HG03520 (cell line): ENCODE results near the gene SMG5.

ENCODE experiments used
- ATAC-seq: cut with Tn5 transposase; IDR thresholded peaks from one replicate; pipeline ENCODE4 v1.9.1; 2021; ENCODE audit warnings: mild to moderate bottlenecking, moderate library complexity; ENCODE audit not compliant: unreplicated experiment

Gene SMG5

DNA sequence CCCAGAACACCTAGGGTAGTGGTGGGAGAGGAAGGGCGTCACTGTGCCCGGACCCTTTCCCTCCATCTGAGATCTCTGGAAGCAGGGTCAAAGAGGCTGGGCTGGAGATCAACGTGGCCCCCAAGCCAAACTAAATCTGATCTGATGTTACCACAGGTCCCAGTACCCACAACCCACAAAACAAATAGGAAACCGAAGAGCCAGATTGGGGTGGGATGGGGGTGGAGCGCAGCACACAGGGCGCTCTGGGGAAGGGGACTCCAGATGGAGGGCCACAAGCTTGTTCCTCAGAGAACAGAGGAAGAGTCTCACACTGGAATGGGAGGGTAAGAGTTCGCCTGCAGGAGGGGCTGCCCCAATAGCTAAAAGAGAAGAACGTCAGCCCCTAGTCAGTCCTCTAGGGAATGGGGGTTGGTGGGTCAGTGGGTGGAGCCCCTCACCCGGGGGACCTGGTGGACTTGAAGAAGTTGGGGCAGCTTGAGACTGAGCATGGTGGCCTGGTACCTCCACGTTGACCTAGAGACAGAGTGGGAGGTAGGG, 36.3 kb downstream of the SMG5 start:
- no peak for ATAC-seq

DNA sequence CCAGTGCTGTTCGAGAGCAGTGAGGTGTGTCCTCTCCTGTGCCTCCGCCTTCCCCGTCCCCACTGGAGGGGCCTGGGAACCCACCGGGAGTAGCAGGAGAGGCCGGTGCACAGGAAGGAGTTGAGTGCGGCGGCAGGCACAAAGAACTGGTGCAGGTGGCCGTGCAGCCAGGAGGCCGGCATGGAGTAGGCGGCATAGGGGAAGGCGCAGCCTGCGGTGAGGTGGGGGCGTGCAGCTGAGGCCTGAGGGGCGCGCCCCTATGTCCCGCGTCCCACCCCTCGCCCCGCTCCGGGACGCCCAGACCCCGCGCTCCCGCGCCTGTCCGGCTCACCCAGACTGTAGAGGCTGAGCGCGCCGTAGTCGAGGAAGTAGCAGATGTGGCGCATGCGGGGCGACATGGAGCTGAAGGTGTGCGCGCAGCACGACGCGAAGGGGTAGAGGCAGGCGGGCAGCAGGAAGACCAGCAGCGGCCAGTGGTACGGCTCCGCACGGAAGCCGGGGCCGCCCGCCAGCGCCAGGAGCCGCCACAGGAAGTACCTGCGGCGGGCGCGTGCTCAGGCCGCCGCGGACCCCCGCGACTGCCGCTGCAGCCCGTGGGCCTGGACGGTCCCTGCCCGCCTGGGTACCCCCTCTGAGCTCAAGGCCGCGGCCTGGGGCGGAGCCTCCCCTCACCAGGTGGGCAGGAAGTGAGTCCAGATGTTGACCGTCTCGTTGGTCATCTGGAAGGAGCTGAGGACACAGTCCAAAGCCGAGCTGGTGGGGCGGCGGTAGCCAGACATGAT, 37.0 kb downstream of the SMG5 start:
- ATAC-seq = no peak

DNA sequence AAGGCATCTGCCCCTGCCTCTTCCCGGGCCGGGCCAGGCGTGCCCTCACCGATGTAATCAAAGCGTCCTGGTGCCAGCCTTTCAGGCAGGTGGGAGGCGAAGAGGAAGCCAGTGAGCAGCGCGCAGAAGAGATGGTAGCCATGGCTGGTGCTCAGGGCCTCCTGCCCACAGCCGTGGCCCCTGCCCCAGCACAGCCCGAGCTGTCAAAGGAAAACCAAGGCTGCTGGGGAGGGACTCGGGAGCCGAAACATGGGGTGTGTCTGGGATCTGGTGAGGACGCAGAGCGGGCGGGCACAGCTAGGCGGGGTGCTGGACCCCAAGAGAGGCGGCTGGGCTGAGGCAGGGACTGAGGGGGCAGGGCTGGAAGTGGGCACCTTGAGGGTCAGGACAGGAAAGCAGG, 37.9 kb downstream of the SMG5 start:
- ATAC-seq = no peak

DNA sequence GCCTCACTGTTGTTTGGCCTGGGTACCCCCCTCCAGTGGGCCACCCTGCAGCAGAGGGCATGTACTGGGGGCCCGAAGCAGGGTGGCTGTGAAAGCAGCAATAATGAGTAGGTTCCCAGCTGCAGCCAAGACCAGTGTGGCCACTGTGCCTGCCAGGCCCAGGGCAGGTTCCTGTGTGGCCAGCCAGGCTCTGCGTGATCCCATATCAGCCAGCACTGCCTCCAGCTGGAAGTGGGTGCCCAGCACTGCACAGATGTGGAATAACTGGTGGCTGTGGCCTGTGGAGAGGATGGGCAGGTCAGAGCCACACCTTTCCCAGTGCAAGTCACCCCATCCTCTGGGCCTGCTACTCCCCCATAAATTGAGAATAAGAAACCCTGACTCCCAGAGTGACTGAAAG, 38.5 kb downstream of the SMG5 start:
- no peak for ATAC-seq

DNA sequence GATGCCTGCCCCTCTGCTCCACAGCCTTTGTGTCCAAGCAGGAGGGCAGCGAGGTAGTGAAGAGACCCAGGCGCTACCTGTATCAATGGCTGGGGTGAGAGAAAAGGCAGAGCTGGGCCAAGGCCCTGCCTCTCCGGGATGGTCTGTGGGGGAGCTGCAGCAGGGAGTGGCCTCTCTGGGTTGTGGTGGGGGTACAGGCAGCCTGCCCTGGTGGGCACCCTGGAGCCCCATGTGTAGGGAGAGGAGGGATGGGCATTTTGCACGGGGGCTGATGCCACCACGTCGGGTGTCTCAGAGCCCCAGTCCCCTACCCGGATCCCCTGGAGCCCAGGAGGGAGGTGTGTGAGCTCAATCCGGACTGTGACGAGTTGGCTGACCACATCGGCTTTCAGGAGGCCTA, 39.9 kb downstream of the SMG5 start:
- ATAC-seq = no peak

DNA sequence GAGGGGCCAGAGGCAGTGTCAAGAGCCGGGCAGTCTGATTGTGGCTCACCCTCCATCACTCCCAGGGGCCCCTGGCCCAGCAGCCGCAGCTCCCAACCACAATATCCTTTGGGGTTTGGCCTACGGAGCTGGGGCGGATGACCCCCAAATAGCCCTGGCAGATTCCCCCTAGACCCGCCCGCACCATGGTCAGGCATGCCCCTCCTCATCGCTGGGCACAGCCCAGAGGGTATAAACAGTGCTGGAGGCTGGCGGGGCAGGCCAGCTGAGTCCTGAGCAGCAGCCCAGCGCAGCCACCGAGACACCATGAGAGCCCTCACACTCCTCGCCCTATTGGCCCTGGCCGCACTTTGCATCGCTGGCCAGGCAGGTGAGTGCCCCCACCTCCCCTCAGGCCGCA, 40.7 kb downstream of the SMG5 start, which contains the start of gene BGLAP:
BGLAP (plus strand) TSS at position 259 of the 400 bp plus-strand sequence; CDS start at position 307, 48 bp downstream.
- no peak for ATAC-seq

DNA sequence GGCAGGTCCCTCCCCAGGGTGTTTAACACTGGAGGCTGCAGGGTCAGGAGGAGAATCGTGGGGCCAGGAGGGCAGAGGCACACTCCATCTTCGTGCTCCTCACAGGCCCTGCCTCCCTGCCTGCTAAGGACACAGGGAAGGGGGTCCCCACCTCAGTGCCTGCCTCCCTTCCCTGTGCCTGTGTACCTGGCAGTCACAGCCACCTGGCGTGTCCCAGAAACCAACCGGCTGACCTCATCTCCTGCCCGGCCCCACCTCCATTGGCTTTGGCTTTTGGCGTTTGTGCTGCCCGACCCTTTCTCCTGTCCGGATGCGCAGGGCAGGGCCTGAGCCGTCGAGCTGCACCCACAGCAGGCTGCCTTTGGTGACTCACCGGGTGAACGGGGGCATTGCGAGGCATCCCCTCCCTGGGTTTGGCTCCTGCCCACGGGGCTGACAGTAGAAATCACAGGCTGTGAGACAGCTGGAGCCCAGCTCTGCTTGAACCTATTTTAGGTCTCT, 41.3 kb downstream of the SMG5 start:
- ATAC-seq = no peak

DNA sequence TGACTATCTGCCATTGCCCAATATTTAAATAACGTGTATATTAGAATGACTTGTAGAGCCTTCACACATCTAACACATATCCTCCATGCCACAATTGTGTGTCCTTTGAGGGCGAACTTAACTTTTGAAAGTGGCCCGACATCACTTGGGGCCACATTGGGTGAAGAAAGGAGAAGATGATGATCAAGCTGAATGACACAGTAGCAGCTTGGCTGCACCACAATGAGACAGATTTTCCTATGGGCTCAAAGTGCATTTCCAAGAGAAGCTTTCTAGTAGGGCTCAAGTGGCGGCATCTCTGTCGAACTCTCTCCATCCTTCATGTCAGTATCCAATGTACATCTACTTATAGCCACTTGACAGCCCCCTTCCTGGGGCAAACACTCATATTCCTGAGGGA, 44.4 kb downstream of the SMG5 start:
- no peak for ATAC-seq

DNA sequence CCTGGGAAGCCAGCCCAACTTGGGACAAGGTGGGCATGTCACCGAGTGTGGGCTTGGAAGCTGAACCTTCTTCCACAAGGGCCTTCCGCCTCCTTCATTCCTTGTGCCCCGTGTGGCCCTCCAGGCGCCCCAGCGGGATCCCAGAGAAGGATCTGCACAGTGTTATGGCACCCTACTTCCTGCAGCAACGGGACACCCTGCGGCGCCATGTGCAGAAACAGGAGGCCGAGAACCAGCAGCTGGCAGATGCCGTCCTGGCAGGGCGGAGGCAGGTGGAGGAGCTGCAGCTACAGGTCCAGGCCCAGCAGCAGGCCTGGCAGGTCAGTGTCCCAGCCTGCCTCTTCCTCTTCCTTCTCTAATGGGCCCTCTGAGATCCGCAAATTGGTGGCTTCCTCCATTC, 46.5 kb downstream of the SMG5 start:
- no peak for ATAC-seq

DNA sequence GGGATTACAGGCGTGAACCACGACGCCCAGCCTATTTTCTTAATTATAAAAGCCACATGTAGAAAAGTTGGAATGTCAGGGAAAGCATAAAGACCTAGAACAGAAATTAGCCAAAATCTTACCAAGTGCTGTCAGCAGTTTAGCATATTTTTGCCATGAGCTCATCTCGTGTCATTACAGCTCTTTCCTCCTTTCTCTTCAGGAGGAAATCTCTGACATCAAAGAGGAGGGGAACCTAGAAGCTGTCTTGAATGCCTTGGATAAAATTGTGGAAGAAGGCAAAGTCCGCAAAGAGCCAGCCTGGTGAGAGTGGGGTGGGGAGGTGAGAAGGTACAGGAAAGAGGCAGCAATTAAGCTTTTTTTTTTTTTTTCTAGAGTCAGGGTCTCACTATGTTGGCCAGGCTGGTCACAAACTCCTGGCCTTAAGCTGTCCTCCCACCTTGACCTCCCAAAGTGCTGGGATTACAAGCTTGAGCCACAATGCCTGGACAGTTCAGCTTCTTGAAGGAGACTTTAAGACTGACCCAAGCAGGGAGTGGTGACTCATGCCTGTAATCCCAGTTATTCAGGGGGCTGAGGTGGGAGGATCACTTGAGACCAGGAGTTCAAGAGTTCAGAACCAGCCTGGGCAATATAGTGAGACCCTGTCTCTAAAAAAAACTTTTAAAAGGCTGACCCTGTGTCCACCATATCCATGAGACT, 49.0 kb downstream of the SMG5 start:
- no peak for ATAC-seq

DNA sequence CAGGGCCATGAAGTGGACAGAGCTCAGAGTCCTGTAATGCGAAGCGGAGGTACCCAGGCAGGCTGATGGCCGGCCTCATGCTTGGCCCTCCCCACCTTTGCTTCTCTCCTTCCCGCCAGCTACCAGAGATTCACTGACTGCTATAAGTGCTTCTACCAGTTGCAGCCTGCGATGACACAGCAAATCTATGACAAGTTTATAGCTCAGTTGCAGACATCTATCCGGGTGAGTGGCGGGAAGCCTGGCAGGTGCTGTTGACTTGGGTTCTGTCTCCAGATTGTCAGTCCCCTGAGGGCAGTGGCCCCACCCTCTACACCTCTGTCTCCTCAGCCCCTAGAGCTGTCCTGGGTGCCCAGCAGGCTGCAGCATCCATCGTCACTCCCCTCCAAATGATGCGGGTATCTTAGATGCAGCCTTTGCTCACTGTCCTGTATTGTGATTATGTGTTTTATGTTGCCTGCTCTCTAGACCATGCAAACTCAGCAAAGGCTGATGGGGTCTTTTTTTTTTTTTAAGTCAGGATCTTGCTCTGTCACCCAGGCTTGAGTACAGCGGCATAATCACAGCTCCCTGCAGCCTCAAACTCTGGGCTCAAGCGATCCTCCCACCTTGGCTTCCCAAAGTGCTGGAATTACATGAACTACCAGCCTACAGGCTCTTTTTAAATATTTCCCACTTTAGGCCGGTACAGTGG, 50.3 kb downstream of the SMG5 start:
- no peak for ATAC-seq

DNA sequence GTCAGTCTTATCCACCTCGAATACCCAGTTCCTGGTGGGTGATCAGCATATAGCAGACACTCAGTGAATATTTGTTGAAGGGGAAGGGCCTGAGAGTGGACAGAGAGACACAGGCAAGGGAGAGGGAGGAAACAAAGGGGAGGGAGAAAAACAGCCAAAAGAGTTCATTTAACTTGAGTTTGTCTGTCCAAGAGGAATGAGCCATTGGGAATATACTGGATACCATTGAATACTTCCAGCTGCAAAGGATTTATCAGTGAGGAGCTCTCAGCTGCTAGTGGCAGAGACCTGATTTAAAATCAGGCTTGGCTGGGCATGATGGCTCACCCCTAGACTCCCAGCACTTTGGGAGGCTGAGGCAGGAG, 52.2 kb downstream of the SMG5 start:
- ATAC-seq = no peak

DNA sequence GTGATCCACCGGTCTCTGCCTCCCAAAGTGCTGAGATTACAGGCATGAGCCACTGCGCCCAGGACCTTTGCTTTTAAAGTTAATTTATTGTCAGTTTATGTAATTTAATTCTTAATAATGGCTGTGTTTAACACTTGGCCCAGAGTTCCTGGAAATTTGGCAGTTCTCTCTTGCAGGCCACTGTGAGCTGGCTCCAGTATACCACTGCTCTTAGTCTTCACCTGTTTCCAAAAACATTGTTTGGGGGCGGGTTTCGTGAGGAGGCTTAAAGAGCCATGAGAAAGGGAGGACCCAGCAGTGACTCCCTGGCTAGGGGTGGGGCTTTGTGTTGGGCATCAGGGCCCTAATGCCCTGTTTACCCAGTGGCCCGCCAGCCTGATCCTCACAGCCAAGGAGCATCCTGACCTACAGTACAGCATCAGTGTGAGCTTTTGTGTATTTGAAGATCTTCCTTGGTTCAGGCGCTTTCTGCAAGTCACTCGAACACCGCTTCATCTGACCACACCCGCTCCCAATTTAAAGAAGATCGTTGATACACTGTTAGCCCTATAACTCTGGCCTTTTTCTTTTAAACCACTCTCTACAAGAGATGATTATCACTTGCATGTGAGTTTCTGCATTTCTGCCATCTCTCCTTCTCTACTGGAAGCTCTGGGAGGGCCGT, 52.7 kb downstream of the SMG5 start:
- ATAC-seq = no peak

DNA sequence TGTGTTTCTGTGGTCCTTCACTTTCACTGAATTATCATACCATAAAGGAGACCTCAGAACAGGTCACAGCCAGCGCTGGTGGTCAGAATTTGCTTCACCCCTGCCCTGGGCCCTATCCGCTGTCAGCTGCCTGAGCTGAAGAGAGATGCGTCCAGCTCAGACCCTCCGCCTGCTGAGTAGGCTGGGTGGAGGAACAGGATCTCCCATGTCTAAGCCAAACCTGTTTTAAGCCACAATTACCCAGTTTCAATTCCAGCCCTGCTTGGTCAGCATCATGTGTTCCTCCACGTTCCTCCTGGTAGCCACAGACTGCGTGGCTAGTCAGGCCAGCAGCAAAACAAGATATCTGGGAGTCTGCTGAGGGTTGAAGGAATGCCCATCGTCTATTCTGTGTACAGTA, 54.1 kb downstream of the SMG5 start:
- no peak for ATAC-seq

DNA sequence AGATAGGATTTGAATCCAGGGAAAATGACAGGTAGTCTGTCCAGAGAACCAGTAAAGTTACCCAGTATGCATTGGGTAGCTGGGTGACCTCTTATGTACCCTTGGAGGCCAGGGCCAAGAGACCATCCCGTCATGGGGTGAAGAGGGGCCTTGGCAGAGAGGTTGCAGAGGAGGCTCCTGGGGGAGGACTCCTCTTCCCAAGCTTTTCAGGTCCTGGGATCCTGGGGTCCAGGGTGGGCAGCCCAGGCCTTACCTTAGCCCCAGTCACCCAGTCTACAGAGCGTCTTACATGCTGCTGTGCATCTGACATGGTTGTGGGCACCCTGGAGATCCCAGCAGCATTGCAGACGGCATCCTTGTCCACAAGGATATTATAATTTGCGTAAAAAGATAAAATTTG, 55.8 kb downstream of the SMG5 start:
- ATAC-seq = no peak

DNA sequence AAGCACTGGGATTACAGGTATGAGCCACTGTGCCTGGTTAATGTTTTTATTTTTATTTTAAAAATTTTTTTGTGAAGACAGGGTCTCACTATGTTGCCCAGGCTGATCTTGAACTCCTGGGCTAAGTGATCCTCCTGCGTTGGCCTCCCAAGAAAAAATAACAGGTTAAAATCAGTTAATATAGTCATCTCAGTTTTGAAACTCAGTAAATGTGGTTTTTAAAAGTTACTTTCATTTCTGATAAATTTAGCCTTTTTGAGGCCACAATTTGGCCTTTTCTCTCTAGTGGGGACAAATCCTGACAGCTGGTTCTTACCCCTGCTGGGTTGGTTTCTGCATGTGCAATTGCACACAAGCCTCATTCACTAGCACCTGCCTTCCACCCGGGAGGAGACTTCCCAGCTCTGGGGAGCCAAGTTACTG, 56.5 kb downstream of the SMG5 start:
- ATAC-seq = peak; percentile 60

DNA sequence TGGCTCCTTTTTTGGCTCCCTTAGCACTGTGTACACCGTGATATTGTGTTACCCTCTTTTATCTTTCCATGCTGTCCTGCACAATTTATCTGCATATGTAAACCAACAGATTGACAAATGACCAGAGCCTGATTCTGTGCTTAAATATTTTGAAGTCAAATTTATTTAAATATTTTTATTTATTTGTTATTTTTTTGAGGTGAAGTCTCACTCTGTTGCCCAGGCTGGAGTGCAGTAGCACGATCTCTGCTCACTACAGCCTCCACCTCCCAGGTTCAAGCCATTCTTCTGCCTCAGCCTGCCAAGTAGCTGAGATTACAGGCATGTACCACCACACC, 57.0 kb downstream of the SMG5 start:
- ATAC-seq = no peak

DNA sequence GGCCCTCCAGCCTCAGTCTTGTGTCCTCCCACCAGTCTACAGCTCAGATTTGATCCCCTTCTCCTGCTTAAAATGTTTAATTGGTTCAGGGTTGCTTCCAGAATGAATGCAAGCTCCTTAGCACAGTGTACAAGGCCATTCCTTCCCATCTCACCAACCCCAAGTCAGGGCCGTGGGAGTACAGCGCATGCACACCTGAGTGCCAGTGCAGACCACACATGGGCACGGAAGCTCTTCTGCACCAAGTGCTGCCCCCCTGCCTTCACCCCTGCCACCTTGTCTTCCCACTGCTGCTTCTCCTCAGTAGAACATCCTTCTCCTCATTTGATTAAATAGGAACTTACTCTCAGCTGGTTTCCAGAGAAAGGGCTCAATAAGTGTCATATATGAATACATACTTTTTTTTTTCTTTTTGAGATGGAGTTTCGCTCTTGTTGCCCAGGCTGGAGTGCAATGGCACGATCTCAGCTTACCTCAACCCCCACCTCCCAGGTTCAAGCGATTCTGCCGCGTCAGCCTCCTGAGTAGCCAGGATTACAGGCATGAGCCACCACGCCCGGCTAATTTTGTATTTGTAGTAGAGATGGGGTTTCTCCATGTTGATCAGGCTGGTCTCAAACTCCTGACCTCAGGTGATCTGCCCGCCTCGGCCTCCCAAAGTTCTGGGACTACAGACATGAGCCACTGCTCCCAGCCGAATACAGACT, 60.5 kb downstream of the SMG5 start:
- no peak for ATAC-seq

DNA sequence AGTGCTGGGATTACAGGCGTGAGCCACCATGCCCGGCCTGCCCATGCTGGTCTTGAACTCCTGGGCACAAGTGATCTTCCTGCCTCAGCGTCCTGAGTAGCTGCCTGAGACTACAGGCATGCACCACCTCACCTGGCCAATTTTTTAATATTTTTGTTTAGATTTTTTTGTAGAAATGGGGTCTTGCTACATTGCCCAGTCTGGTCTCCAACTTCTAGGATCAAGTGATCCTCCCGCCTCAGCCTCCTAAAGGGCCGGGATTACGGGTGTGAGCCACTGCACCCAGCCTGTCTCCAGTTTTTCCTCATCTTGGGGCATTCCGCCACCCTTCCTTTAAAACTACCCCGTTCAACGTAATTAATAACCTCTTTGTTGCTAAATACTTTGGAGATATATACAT, 62.4 kb downstream of the SMG5 start:
- ATAC-seq = no peak

DNA sequence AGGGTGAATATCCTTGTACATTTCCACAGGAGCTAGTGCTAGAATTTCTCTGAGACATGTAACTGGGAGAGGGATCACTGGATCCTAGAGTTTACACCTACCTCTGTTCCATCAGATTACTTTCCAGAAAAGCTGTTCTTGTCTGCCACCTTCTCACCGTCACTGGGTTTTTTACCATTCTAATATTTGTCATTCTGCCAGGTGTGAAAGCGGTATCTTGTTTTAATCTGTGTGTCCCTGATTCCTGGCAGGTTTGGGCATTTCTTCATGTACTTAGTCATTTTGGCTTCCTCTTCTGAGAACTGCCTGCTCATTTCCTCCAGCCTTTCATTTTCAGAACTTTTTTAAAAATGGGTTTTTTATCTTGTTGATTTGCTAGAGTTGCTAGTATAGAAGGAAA, 64.8 kb downstream of the SMG5 start:
- no peak for ATAC-seq
